HG03095 (cell line): Measurements from ENCODE around the gene FAAP100.
"Not testable (repeated sequence)": the region's sequence is repeated elsewhere in the genome, so short reads cannot be mapped to it uniquely, and the experiment has no call there.

Source experiments
- ATAC-seq: cut with Tn5 transposase; IDR thresholded peaks from one replicate; pipeline ENCODE4 v1.9.1; 2021; ENCODE audit warnings: moderate library complexity; ENCODE audit not compliant: unreplicated experiment

FAAP100 gene, protein sequence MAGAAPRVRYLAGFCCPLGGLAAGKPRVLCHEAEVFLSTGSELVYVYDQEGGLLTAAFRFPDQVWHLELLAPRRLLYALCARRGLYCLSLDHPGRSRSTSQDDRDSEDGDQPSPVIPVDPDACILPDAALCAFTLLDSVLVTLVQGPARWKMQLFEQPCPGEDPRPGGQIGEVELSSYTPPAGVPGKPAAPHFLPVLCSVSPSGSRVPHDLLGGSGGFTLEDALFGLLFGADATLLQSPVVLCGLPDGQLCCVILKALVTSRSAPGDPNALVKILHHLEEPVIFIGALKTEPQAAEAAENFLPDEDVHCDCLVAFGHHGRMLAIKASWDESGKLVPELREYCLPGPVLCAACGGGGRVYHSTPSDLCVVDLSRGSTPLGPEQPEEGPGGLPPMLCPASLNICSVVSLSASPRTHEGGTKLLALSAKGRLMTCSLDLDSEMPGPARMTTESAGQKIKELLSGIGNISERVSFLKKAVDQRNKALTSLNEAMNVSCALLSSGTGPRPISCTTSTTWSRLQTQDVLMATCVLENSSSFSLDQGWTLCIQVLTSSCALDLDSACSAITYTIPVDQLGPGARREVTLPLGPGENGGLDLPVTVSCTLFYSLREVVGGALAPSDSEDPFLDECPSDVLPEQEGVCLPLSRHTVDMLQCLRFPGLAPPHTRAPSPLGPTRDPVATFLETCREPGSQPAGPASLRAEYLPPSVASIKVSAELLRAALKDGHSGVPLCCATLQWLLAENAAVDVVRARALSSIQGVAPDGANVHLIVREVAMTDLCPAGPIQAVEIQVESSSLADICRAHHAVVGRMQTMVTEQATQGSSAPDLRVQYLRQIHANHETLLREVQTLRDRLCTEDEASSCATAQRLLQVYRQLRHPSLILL

GRCh38 chr17:81552244-81553017 is at the start of gene FAAP100:
TSS of gene FAAP100 (minus strand) at chr17:81552353. CDS start at chr17:81552330, 23 bp downstream.
- ATAC-seq: peak; percentile 37

GRCh38 chr17:81601525-81602120 is 49.5 kb upstream of the FAAP100 start:
- ATAC-seq: no peak

DNA sequence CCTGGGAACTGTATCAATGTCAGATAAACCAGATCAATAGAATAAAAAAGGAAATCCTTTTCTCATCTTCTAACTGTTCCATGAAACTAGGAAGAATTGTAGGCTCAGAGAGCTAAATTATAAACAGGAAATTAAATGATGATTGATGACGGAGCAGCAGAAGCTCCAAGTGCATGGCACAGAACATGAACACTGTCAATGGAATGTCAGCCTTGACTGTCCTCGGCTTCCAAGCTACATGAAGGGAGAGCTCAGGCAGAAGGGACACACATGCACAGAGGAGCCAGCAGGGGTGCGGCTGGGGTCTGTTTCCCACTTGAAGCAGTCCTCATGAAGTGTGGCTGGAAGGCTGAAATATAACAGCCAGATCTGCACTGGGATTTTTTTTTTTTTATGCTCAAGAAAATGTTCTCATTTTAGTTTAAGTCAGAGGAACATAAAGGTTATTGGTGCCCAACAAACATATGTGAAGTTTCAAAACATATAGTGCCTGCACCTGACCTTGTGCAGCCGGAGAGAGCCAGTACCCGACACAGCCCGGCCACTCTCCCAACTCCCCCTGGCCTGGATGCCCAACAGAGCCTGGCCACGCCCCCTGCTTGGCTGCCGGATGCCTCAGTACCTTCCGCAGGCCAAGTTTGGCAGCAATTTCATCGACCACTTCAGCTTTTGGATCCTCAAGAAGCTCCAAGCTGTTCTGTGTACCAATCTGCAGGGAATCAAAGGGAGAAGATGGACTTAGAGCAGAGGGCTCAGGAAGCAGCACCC is 47.8 kb upstream of the FAAP100 start:
- no peak for ATAC-seq

DNA sequence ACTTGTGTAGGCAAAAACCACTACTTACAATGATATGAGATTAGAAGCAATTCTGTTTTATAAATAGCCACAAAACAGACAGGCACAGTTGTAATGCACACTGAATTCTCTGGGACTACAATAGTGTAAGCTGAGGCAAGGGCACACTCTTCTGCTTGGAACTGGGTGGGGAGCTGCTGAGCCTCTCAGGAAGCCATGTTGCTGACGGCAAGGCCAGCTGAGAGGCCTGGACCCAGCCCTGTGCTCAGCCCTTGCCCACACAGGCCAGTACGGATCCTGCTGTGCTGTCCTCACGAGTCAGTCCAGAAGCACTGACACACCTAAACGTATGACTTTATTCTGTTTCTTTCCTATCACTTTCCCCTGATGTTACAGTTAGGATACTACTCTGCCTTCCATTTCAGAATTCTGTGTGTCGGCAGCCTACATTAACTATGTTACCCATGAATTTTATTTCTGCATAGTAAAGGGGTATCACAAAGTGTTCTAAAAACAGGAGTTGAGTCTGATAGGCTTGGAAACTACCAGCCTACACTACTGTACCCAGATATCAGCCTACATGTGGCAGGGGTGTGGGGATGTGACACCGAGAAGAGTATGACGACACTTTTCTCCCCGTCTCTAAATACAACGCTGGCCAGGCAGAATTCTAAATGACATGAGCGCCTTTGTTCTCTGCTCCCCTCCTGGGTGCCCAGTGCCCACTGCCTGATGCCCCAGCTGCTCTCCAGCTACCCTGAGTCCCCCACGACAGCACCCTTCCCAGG is 41.1 kb upstream of the FAAP100 start:
- no peak for ATAC-seq

DNA sequence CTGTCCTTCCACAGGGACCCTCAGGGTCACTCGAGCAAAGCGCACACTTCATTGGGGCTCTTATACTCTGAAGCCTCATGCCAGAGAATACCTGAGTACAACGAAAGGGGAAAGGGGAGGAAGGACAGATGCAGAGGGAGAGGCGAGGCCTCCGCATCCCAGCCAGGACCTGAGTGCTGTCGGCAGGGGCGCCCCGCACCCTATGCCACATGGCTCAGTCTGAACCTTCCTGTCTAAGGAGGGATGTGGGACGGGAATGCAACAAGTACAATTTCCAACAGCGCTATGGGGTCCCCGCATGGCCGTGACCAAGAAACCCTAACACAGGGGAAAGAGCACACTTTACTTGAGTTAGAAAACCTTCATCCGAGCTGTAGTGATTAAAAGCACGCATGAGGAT is 39.8 kb upstream of the FAAP100 start:
- ATAC-seq: no peak

GRCh38 chr17:81590121-81590520 is 38.0 kb upstream of the FAAP100 start:
- ATAC-seq: no peak

GRCh38 chr17:81589612-81590011 is 37.5 kb upstream of the FAAP100 start:
- no peak for ATAC-seq

DNA sequence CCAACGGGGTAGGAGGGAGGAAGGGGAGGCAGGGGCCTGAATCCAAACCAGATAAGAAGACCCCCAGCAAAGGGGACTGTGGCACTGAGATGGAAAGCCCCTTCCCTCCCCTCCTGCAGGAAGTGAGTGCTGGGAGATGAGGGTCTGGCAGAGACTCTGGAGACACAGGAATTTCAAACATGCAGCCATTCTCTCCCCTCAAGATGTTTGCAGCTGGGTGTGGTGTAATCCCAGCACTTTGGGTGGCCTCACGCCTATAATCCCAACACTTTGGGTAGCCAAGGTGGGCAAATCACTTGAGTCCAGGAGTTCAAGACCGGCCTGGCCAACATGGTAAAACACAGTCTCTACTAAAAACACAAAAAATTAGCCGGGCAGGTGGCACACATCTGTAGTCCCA is 33.9 kb upstream of the FAAP100 start:
- ATAC-seq: no peak

- ATAC-seq: not testable (repeated sequence)
These were observed 32.6 kb upstream of the FAAP100 start for GRCh38 chr17:81584771-81585170.

DNA sequence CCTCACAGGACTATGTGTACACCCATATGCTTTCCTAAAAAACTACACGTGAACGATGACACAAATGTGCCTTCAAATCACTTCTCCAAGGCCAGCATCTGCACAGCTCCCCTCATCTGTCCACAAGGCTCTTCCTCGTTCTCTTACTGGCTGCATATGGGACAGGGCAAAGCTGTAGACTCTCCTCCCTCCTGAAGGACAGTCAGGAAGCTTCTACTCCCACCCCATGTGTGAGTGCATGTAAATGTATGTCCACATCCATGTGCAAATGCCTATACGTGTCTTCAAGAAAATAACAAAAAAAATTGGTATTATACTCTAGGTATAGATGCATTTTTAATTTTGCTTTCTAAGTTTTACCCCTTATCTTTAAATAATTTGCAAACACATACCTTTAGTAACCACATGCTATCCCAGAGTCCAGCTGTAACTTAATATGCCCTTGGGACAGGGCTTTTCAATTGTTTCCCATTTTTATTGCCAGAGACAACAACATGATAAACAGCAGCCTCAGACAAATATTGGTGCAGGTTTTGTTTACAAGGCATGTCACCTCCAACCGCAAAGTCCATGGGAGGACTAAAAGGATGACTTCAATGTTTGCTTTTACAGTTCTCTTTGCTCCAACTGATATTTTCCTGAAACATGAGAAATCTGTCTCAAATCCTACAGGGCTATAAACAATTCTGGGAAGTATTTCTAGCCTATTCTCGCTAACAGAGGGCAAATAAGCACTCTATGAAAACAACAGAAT is 31.6 kb upstream of the FAAP100 start:
- ATAC-seq: no peak

DNA sequence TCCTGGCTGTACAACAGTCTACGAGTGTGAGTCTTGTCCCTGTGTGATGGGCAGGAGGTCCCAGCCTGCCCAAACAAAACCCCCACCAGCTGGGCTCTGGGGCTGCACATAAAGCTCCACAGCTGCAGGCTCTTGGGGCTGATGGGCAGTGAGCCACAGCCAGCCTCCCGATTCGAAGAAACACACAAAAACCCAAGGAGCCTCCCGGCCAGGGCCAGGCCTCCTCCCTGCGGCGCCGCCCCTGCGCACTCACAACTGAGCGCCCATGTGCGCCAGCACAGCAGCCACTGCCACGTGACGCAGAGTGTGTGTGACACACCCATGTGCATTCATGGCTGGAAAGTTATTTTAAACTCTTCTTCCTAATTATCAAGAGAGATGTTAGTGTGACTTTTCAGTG is 30.6 kb upstream of the FAAP100 start:
- ATAC-seq: no peak

DNA sequence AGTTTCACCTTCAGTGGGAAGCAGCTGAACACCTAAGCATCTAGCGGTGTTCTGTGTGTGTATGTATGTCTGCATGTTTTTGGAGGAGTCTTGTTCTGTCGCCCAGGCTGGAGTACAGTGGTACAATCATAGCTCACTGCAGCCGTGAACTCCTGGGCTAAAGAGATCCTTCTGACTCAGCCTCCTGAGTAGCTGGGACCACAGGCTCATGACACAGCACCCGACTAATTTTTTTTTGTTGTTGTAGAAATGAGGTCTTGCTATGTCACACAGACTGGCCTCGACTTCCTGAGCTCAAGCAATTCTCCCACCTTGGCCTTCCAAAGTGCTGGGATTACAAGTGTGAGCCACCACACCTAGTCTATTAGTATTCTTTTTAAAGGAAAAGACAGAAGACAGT is 30.2 kb upstream of the FAAP100 start:
- ATAC-seq: no peak

- ATAC-seq: no peak
These were observed 29.6 kb upstream of the FAAP100 start for GRCh38 chr17:81581758-81582157.

DNA sequence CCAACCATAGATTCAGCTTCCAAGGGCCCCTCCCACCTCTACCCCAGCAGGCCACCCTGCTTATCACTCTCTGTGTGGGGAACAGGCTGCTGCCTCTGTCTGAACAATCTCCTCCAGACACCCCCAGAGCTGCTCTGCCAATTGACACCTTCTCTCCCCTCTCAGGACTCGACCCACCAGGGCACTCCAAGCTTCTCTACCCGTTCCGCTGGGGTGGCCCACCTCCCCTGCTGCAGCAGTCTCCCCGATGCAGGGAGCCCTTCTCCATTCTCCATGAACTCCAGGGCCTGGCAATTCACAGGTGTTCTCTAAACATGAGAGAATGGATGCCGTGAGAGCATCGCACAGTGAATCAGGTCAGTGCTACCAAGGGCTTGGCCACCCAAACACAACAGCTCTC is 28.3 kb upstream of the FAAP100 start:
- ATAC-seq: no peak

- ATAC-seq: no peak
These were observed 27.7 kb upstream of the FAAP100 start for GRCh38 chr17:81579821-81580321.

- no peak for ATAC-seq
These were observed 27.1 kb upstream of the FAAP100 start for GRCh38 chr17:81579298-81579697.

- ATAC-seq: no peak
These were observed 26.5 kb upstream of the FAAP100 start for GRCh38 chr17:81578561-81579225.

DNA sequence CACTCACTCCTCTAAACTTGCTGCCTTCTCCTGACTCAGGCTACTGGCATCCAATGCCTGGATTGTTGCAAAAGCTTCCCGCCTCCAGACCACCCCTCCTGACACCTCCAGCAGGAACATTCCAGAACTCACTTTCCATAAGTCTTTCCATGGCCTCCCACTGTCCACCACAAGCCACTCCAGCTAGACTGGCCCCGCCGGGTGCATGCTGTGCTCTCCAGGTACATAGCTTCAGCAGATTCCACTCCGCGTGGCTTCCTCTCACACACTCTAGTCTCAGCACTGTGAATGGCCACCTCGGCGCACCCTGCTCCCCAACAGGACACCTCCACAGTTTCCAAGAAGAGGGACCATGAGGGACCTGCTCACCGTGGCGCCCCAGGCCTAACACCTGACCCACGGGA is 25.9 kb upstream of the FAAP100 start:
- no peak for ATAC-seq
